ENCODE measurements around the gene WNT1. TPM values are rescaled to one million over a fixed set of nuclear protein-coding genes. Genes with fewer than 3 reads are reported as not detected.
A peak's percentile ranks its signal among the peaks of the same experiment; 100 is the strongest.

Gene WNT1
- total RNA-seq, 4 donors from 2014 or later: not detected

DNA sequence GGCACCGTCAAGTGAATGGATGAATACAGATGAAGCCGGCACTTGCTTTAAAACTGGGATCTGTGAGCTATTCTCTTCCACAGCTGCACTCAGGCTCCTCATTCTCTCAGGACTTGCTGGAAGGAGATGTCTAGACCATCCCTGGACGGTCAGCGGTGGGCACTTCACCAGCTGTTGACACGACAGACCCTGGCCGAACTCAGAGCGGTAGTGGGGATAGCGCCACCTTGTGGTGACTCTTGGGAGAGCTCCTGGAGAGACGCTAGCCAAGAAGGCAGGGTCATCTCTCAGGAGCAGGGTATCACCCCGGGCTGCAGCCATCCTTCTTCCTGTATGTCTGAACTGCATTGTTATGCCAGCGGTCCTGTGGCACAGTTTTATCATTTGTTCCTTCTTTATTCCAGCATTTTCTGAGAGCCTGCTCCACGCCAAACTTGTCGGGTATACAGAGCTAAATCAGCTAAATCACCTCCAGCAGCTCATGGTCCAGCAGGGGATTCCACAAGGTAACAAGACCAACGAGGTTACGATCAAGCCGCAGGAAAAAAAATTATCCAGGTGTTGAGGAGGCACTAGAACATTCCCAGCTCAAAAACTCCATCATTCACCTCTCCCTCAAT lies 10.0 kb downstream of the WNT1 start:
- TF ChIP-seq, protein P1, sequence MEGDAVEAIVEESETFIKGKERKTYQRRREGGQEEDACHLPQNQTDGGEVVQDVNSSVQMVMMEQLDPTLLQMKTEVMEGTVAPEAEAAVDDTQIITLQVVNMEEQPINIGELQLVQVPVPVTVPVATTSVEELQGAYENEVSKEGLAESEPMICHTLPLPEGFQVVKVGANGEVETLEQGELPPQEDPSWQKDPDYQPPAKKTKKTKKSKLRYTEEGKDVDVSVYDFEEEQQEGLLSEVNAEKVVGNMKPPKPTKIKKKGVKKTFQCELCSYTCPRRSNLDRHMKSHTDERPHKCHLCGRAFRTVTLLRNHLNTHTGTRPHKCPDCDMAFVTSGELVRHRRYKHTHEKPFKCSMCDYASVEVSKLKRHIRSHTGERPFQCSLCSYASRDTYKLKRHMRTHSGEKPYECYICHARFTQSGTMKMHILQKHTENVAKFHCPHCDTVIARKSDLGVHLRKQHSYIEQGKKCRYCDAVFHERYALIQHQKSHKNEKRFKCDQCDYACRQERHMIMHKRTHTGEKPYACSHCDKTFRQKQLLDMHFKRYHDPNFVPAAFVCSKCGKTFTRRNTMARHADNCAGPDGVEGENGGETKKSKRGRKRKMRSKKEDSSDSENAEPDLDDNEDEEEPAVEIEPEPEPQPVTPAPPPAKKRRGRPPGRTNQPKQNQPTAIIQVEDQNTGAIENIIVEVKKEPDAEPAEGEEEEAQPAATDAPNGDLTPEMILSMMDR (IDR thresholded peaks at IDR 0.05 in 4 of 5, conservative IDR thresholded peaks at IDR 0.05 in 1 of 5): peak; percentile 56 to 90 (median 77)
- TF ChIP-seq POLR2A (IDR thresholded peaks at IDR 0.05): no peak
- Histone ChIP-seq H3K27ac (no peak overlapping the region), H3K9me3 (no peaks in the 10 kb centered on the region), H3K27me3 (peaks cover 0 to 6% (median 5%) of the 10 kb centered on the region in 3 donors), H3K4me3 (no peak overlapping the region), H3K36me3 (no peaks in the 10 kb centered on the region), H3K4me1 (peaks cover 8 to 10% of the 10 kb centered on the region in 2 donors)
- in situ Hi-C loops (cut with MboI; ENCODE audit: low sequenced_read_pairs in 4 of 4): loop anchor here in 1 of 4 donors (25.0 kb wide), 1 partner anchor 126 kb away; the partner anchor contains the start of genes DDX23 and RND1
- ATAC-seq (peak in 1 of 2 donors; percentile 80), DNase-seq (peak in 1 of 2 donors; percentile 59)
- intact Hi-C loops (cut with DNase I; ENCODE audit: low total_unique reads): no loop called here

DNA sequence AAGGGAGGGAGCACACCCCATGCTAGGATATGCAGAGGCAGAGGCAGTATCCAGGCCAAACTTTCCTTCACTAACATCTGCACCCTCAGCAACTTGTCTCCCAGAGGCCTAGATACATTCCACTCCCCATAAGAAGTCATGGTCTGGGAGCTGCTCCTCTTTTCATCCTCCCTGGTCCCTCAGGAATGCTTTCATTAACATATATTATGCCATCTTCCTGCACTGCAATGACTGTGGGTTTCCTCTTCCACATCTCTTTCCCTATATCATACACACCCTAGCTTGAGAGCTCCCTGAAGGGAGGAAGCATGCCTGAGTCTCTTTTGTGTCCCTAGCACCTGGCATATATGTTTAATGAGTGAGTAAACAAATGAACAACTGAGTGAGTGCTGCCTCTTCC lies 12.4 kb downstream of the WNT1 start:
- TF ChIP-seq, protein P1 (IDR thresholded peaks at IDR 0.05 in 4 of 5, conservative IDR thresholded peaks at IDR 0.05 in 1 of 5): no peak
- no peak for TF ChIP-seq POLR2A (IDR thresholded peaks at IDR 0.05)
- no peaks in the 10 kb centered on the region for H3K36me3 ChIP-seq
- DNase-seq (no peak), ATAC-seq (no peak)
- in situ Hi-C loops (cut with MboI; ENCODE audit: low sequenced_read_pairs in 4 of 4) (loop anchor here in 1 of 4 donors (25.0 kb wide), 1 partner anchor 128 kb away; the partner anchor contains the start of genes DDX23 and RND1), intact Hi-C loops (cut with DNase I; ENCODE audit: low total_unique reads) (no loop called here)
- no peak overlapping the region for H3K4me3 ChIP-seq
- H3K27me3 ChIP-seq: peaks cover 0 to 12% (median 8%) of the 10 kb centered on the region in 3 donors
- H3K4me1 ChIP-seq: peaks cover 9% of the 10 kb centered on the region in 2 donors
- no peaks in the 10 kb centered on the region for H3K9me3 ChIP-seq
- no peak overlapping the region for H3K27ac ChIP-seq

DNA sequence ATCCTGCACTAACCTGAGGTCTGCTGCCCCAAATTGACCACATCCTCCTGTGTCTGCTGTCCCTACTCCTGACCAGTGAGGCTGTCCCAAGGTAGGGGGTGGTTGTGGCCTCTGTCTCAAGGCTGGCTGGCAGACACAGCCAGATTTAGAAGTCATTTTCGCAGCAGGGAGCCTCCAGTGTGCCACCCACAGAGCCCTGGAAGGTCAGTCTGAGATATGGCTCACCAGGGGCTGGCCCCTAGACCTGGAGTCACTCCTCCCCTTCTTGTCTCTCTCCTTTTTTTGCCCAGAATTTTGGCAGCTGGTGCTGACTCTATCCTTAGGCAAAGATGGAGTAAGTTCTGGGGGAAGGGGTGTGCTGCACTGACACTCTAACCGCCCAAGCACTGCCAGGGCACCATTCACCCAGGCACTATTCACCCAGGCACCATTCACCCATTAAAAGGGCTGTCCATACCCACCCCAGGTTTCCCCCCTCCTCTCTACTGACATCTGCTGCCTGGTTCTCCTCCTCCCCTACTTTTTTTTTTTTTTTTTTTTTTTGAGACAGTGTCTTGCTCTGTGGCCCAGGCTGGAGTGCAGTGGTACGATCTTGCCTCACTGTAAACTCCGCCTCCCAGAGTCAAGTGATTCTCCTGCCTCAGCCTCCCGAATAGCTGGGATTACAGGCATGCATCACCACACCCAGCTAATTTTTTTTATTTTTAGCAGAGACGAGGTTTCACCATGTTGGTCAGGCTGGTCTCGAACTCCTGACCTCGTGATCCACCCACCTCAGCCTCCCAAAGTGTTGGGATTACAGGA lies 13.3 kb downstream of the WNT1 start:
- ATAC-seq (no peak), DNase-seq (no peak)
- peaks cover 0 to 15% (median 8%) of the 10 kb centered on the region in 3 donors for H3K27me3 ChIP-seq
- no peaks in the 10 kb centered on the region for H3K36me3 ChIP-seq
- H3K27ac ChIP-seq: no peak overlapping the region
- no peak for TF ChIP-seq POLR2A (IDR thresholded peaks at IDR 0.05)
- TF ChIP-seq, protein P1 (IDR thresholded peaks at IDR 0.05 in 4 of 5, conservative IDR thresholded peaks at IDR 0.05 in 1 of 5): no peak
- no peak overlapping the region for H3K4me3 ChIP-seq
- no peaks in the 10 kb centered on the region for H3K9me3 ChIP-seq
- intact Hi-C loops (cut with DNase I; ENCODE audit: low total_unique reads) (no loop called here), in situ Hi-C loops (cut with MboI; ENCODE audit: low sequenced_read_pairs in 4 of 4) (loop anchor here in 1 of 4 donors (25.0 kb wide), 1 partner anchor 129 kb away; the partner anchor contains the start of genes DDX23 and RND1)
- peaks cover 6 to 8% of the 10 kb centered on the region in 2 donors for H3K4me1 ChIP-seq

DNA sequence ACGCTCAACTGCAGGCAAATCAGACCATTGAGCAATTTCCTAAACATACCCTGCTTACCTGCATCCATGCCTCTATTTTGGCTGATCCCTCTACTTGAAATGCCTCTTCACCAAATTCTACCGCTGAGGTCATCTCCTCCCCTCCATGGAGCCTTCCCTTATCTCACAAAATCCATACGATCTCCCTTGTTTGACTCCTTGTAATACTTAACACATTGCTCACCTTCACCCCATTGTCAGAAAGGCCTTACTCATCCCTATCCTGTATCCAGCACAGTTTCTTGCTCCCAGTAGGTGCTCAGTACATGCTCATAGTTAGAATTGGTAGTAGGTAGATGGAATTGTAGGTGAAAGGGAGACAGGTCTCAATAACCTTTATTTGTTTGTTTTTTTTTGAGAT lies 15.7 kb downstream of the WNT1 start:
- H3K27ac ChIP-seq: no peak overlapping the region
- intact Hi-C loops (cut with DNase I; ENCODE audit: low total_unique reads): no loop called here

More for the DNA sequence above, 15.7 kb downstream of the WNT1 start:
- ATAC-seq (no peak), DNase-seq (no peak)
- Histone ChIP-seq H3K36me3 (no peaks in the 10 kb centered on the region), H3K27me3 (peaks cover 0 to 29% (median 12%) of the 10 kb centered on the region in 3 donors), H3K9me3 (no peaks in the 10 kb centered on the region), H3K4me3 (no peak overlapping the region), H3K4me1 (peaks cover 17 to 26% of the 10 kb centered on the region in 2 donors)
- no peak for TF ChIP-seq POLR2A (IDR thresholded peaks at IDR 0.05)
- TF ChIP-seq, protein P1 (IDR thresholded peaks at IDR 0.05 in 4 of 5, conservative IDR thresholded peaks at IDR 0.05 in 1 of 5): no peak
- in situ Hi-C loops (cut with MboI; ENCODE audit: low sequenced_read_pairs in 4 of 4): loop anchor here in 1 of 4 donors (25.0 kb wide), 1 partner anchor 131 kb away; the partner anchor contains the start of genes DDX23 and RND1
